Measurements from ENCODE around the gene SSNA1. TPM values are rescaled to one million over a fixed set of nuclear protein-coding genes. Genes with fewer than 3 reads are reported as not detected.

The SSNA1 gene
- total RNA-seq, 6 experiments from 2014 or later = 21.5 to 53.3 (median 25.5) TPM

DNA sequence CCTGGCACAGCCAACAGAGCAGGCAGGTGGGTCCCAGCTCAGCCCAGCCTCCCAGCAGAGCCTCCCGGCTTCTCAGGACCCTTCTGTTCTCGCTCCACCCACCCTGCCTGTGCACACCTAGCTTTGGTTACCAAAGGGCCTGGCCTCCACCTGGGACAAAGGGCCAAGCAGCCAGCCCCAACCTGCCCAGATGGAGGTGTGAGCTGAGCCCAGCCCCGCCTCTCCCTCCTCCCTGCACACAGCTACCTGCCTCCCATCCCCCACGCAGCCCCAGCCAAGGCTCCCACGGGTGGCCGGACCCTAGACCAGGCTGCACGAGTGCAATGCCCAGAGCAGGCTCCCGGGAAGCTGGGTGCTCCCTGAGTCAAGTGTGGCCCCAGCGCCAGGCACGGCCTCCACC, 6.4 kb downstream of the SSNA1 start:
- no peaks in the 10 kb centered on the region for H3K27me3 ChIP-seq
- H3K4me3 ChIP-seq = peak overlapping the region; percentile 4 to 19 (median 7)
- no peaks in the 10 kb centered on the region for H3K9me3 ChIP-seq
- intact Hi-C loops (cut with DNase I) = no loop called here
- H3K4me1 ChIP-seq = peaks cover 0 to 59% (median 23%) of the 10 kb centered on the region in 4 donors
- no peak for DNase-seq
- H3K27ac ChIP-seq = peak overlapping the region in 1 of 3 donors; percentile 55
- ATAC-seq = peak in 2 of 4 donors; percentile 1 to 5
- 48% methylated on average over 7 of the region's 10 CpGs for WGBS (ENCODE audit: insufficient coverage, low coverage, low lambda C conversion rate, missing lambda C conversion rate)
- TF ChIP-seq, protein P1, sequence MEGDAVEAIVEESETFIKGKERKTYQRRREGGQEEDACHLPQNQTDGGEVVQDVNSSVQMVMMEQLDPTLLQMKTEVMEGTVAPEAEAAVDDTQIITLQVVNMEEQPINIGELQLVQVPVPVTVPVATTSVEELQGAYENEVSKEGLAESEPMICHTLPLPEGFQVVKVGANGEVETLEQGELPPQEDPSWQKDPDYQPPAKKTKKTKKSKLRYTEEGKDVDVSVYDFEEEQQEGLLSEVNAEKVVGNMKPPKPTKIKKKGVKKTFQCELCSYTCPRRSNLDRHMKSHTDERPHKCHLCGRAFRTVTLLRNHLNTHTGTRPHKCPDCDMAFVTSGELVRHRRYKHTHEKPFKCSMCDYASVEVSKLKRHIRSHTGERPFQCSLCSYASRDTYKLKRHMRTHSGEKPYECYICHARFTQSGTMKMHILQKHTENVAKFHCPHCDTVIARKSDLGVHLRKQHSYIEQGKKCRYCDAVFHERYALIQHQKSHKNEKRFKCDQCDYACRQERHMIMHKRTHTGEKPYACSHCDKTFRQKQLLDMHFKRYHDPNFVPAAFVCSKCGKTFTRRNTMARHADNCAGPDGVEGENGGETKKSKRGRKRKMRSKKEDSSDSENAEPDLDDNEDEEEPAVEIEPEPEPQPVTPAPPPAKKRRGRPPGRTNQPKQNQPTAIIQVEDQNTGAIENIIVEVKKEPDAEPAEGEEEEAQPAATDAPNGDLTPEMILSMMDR (IDR thresholded peaks at IDR 0.05) = no peak
- TF ChIP-seq POLR2A (IDR thresholded peaks at IDR 0.05) = no peak
- peaks cover 0 to 9% (median 0%) of the 10 kb centered on the region in 4 donors for H3K36me3 ChIP-seq

DNA sequence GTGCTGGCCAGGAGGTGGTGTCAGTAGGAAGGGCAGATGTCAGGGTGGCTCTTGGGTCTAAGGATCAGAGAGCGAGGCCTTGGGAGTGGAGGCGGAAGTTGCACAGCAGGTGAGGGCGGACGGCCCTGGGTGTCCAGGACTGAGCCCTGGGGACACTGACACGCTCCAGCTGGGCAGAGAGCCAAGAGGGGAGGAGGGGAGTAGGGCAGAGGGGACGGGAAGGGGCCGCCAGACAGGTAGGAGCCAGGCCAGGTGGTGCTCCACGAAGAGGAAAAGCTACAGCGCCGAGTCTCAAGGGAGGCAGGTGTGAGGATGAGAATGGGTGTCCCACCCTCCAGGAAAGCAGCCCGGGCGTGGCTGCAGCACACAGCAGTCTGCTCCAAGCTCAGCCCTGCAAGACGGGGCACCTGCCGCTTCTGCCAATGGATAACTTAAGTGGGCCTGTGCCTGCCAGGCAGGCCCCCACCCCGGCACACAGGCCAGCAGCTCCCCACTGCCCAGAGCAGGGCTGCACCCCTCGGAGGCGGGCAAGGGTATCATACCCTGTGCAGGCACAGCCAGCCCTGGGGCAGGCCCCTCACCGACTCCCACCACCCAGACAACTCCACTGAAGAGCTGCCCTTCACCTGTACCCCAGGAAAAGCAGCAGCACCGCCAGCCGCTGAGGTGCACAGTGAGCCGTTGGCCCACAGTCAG, 7.2 kb downstream of the SSNA1 start:
- DNase-seq (peak in 2 of 3 donors; percentile 72 to 74), ATAC-seq (peak in 3 of 4 donors; percentile 2 to 12 (median 10))
- H3K27me3 ChIP-seq = no peaks in the 10 kb centered on the region
- H3K27ac ChIP-seq = peak overlapping the region in 1 of 3 donors; percentile 71
- intact Hi-C loops (cut with DNase I) = no loop called here
- 27% methylated on average over 6 of the region's 21 CpGs for WGBS (ENCODE audit: insufficient coverage, low coverage, low lambda C conversion rate, missing lambda C conversion rate)
- TF ChIP-seq, protein P1 (IDR thresholded peaks at IDR 0.05) = no peak
- TF ChIP-seq POLR2A (IDR thresholded peaks at IDR 0.05) = no peak
- peak overlapping the region; percentile 7 to 57 (median 19) for H3K4me3 ChIP-seq
- H3K36me3 ChIP-seq = peaks cover 0 to under 1% (median 0%) of the 10 kb centered on the region in 4 donors
- H3K9me3 ChIP-seq = no peaks in the 10 kb centered on the region
- peaks cover 0 to 53% (median 19%) of the 10 kb centered on the region in 4 donors for H3K4me1 ChIP-seq

DNA sequence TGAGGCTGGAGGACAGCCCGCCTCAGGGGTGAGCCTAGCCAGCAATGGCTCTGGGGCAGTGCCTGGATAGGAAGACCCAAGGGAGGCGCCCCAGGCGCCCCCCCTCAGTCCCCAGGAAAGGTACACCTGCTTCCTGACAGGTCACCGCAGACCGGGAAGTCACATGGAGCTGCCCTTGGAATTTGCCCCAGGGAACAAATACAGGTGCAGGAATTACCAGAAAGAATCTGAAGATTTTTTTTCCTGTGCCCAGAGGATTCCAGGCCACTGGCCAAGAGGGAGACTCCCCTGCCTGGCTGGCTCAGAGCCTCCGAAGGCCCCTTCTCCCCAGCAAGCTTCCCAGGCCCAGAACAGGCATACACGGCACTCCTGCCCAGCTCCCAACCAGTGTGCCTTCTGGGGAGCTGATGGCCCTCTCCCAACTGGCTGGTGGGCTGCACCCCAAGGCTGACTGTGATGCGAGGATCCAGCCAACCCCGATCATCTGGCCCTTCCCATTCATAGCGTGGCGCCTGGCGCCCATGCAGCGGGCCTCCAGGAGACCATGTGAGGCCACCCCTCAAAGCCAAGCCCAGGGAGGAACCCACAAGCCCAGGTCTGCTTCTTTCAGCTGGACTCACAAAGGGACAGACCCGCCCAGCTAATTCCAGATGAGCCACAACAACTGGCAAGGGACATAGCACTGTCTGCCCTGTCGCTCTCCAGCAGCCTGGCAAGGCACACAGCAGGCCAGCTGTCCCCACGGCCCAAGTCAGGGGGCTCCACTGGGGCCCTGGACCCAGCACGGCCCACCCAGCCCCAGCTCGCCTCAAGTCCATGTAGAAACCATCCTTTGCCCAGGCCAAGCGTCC, 9.8 kb downstream of the SSNA1 start:
- TF ChIP-seq, protein P1 (IDR thresholded peaks at IDR 0.05) = no peak
- peak; percentile 18 for TF ChIP-seq POLR2A (IDR thresholded peaks at IDR 0.05)
- 33% methylated on average over 1 of the region's 19 CpGs for WGBS (ENCODE audit: insufficient coverage, low coverage, low lambda C conversion rate, missing lambda C conversion rate)
- peak; percentile 78 to 79 (median 78) for DNase-seq
- Histone ChIP-seq H3K9me3 (no peaks in the 10 kb centered on the region), H3K36me3 (no peaks in the 10 kb centered on the region), H3K27me3 (no peaks in the 10 kb centered on the region), H3K4me1 (peaks cover 0 to 75% (median 27%) of the 10 kb centered on the region in 4 donors), H3K27ac (peak overlapping the region; percentile 56 to 72 (median 71)), H3K4me3 (peak overlapping the region; percentile 54 to 73 (median 57))
- peak; percentile 2 to 38 (median 13) for ATAC-seq
- intact Hi-C loops (cut with DNase I) = no loop called here

DNA sequence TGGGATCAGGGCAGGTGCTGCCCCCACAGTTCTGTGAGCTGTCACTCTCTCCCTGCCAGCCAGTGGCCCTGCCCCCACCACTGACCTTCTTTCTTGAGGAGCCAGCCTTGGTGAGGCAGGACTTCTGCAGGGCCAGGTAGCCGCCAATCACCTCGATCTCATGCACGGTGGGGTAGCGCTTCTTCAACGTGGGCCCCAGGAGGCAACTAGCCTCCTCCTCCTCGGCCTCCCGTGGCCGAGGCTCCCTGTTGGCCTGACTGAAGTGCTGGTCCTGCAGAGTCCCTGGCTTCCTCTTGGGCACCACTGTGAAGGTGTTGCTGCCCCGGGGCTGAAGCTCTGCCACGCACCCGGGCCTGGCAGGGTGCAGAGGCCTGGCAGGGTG, 10.4 kb downstream of the SSNA1 start:
- Histone ChIP-seq H3K4me3 (peak overlapping the region; percentile 54 to 73 (median 57)), H3K27me3 (no peaks in the 10 kb centered on the region), H3K9me3 (no peaks in the 10 kb centered on the region), H3K36me3 (no peaks in the 10 kb centered on the region), H3K4me1 (peaks cover 0 to 79% (median 30%) of the 10 kb centered on the region in 4 donors), H3K27ac (peak overlapping the region; percentile 56 to 71 (median 60))
- peak in 1 of 4 donors; percentile 0 for ATAC-seq
- no peak for DNase-seq
- WGBS (ENCODE audit: insufficient coverage, low coverage, low lambda C conversion rate, missing lambda C conversion rate) = 0% methylated on average over 1 of the region's 11 CpGs
- intact Hi-C loops (cut with DNase I) = no loop called here
- TF ChIP-seq, protein P1 (IDR thresholded peaks at IDR 0.05) = no peak
- no peak for TF ChIP-seq POLR2A (IDR thresholded peaks at IDR 0.05)
